ENCODE data around the gene TMCC1. TPM values are rescaled to one million over a fixed set of nuclear protein-coding genes. Genes with fewer than 3 reads are reported as not detected.

The TMCC1 gene
- total RNA-seq, 2 donors from 2014 or later, result 10.1 to 13.2 TPM

DNA sequence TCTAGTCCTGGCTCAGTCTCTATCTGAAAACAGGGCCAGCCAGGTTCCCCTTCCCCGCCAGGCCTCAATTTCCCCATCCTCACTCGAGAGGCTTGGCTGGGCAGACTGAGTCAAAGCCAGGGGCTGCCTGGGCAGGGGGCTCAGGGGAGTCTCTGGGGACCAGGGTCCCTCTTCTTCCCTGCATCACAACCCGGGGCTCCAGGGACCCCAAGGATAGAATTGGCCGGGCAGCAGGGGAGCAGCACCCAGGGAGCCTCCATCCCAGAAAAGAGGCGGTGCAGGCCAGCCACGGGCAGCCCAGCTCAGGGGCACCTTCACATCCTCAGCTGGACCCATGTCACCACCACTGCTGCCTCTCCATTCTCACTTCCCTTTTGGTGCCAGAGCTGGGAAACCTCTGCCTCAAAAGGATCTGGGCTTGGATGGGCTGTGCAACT, 273.8 kb downstream of the TMCC1 start:
- Histone ChIP-seq H3K4me1 (peaks cover 20% of the 10 kb centered on the region), H3K36me3 (replicated peaks in 1 of 2; ENCODE audit: insufficient read depth in 1 of 2, low read depth in 2 of 2) (no peaks in the 10 kb centered on the region), H3K27ac (no peak overlapping the region), H3K4me3 (no peak overlapping the region), H3K9me3 (no peaks in the 10 kb centered on the region), H3K27me3 (no peaks in the 10 kb centered on the region)
- no peak for TF ChIP-seq POLR2A (IDR thresholded peaks at IDR 0.05)
- TF ChIP-seq, protein P1, sequence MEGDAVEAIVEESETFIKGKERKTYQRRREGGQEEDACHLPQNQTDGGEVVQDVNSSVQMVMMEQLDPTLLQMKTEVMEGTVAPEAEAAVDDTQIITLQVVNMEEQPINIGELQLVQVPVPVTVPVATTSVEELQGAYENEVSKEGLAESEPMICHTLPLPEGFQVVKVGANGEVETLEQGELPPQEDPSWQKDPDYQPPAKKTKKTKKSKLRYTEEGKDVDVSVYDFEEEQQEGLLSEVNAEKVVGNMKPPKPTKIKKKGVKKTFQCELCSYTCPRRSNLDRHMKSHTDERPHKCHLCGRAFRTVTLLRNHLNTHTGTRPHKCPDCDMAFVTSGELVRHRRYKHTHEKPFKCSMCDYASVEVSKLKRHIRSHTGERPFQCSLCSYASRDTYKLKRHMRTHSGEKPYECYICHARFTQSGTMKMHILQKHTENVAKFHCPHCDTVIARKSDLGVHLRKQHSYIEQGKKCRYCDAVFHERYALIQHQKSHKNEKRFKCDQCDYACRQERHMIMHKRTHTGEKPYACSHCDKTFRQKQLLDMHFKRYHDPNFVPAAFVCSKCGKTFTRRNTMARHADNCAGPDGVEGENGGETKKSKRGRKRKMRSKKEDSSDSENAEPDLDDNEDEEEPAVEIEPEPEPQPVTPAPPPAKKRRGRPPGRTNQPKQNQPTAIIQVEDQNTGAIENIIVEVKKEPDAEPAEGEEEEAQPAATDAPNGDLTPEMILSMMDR (IDR thresholded peaks at IDR 0.05), result no peak
- DNase-seq (no peak), ATAC-seq (no peak)
- intact Hi-C loops (cut with DNase I), result loop anchor here (10.0 kb wide), 1 partner anchor 135 kb away; no protein-coding TSS in a partner anchor
- 40 to 71% methylated on average over 1 to 6 of the region's 6 CpGs for WGBS, 2 donors

- DNase-seq, result peak in 1 of 4 donors; percentile 13
- Histone ChIP-seq H3K9me3 (no peaks in the 10 kb centered on the region), H3K27me3 (no peaks in the 10 kb centered on the region), H3K27ac (no peak overlapping the region), H3K4me1 (peaks cover 20% of the 10 kb centered on the region), H3K4me3 (no peak overlapping the region), H3K36me3 (replicated peaks in 1 of 2; ENCODE audit: insufficient read depth in 1 of 2, low read depth in 2 of 2) (no peaks in the 10 kb centered on the region)
- ATAC-seq, result no peak
- intact Hi-C loops (cut with DNase I), result loop anchor here (10.0 kb wide), 1 partner anchor 134 kb away; no protein-coding TSS in a partner anchor
- TF ChIP-seq, protein P1 (IDR thresholded peaks at IDR 0.05), result no peak
- TF ChIP-seq POLR2A (IDR thresholded peaks at IDR 0.05), result no peak
- WGBS, 2 donors, result 60 to 73% methylated on average over 10 to 22 of the region's 23 CpGs
These were observed 274.4 kb downstream of the TMCC1 start for GRCh38 chr3:129618901-129619671.

DNA sequence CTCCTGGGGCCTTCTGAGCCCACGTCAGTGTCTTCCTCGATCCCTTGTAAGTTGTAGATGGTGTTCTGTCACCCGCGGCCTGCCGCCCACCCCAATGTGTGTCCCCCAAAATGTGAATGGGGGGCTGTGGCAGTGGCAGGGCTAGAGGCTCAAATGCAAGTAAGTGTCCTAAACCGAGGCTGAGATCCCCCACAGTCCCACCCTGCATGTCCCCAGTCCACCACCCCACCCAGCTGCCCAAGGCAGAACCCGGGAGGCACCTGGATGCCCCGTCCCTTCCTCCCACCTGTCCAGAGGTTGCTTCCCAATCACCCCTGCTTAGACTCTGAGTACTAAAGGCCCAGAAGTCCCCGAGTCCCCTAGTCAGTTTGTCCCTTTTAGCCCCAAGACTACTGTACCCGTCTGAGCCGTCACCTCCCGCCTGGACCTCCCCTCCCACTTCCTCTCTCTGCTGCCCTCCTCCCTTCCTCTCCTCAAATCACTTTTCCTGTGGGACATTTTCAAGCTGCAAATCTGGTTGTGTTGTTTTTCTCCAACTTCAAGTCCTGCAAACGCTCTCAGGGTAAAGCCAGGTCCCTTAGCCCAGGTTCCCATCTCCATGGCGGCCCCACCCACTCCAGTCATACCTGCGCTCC, 275.2 kb downstream of the TMCC1 start:
- intact Hi-C loops (cut with DNase I), result loop anchor here (10.0 kb wide), 1 partner anchor 134 kb away; no protein-coding TSS in a partner anchor
- 73 to 75% methylated on average over 11 to 15 of the region's 15 CpGs for WGBS, 2 donors
- ATAC-seq, result no peak
- Histone ChIP-seq H3K27ac (no peak overlapping the region), H3K36me3 (replicated peaks in 1 of 2; ENCODE audit: insufficient read depth in 1 of 2, low read depth in 2 of 2) (no peaks in the 10 kb centered on the region), H3K27me3 (no peaks in the 10 kb centered on the region), H3K4me1 (peaks cover 13% of the 10 kb centered on the region), H3K9me3 (no peaks in the 10 kb centered on the region), H3K4me3 (no peak overlapping the region)
- no peak for DNase-seq
- no peak for TF ChIP-seq POLR2A (IDR thresholded peaks at IDR 0.05)
- TF ChIP-seq, protein P1 (IDR thresholded peaks at IDR 0.05), result no peak

GRCh38 chr3:129617381-129618185, 275.9 kb downstream of the TMCC1 start:
- Histone ChIP-seq H3K27ac (peak overlapping the region in 2 of 4 donors; percentile 20 to 59), H3K4me1 (peaks cover 6% of the 10 kb centered on the region), H3K9me3 (no peaks in the 10 kb centered on the region), H3K27me3 (no peaks in the 10 kb centered on the region), H3K4me3 (no peak overlapping the region), H3K36me3 (replicated peaks in 1 of 2; ENCODE audit: insufficient read depth in 1 of 2, low read depth in 2 of 2) (no peaks in the 10 kb centered on the region)
- WGBS, 2 donors, result 78 to 91% methylated on average over 8 to 12 of the region's 12 CpGs
- ATAC-seq, result no peak
- no peak for DNase-seq
- intact Hi-C loops (cut with DNase I), result loop anchor here (10.0 kb wide), 1 partner anchor 133 kb away; no protein-coding TSS in a partner anchor
- TF ChIP-seq, protein P1 (IDR thresholded peaks at IDR 0.05), result no peak
- TF ChIP-seq POLR2A (IDR thresholded peaks at IDR 0.05), result no peak
